ENCODE measurements around the gene NDE1.

NDE1 gene

GRCh38 chr16:15667091-15667742 is 17.2 kb downstream of the NDE1 start:
- TF ChIP-seq CTCF (IDR thresholded peaks at IDR 0.05; ENCODE audit: low read depth, low read length) (no peak), MAX (IDR thresholded peaks at IDR 0.05; ENCODE audit: low read depth, low read length) (no peak), MYC (IDR thresholded peaks at IDR 0.05; ENCODE audit: low read depth, low read length) (no peak), POLR2A (IDR thresholded peaks at IDR 0.05; ENCODE audit: extremely low read depth, insufficient read length) (no peak)
- H3K4me3 ChIP-seq (ENCODE audit: low read depth, low read length): no peak overlapping the region
- no peak for DNase-seq (ENCODE audit: low read depth)

- no peak overlapping the region for H3K4me3 ChIP-seq (ENCODE audit: low read depth, low read length)
- TF ChIP-seq POLR2A (IDR thresholded peaks at IDR 0.05; ENCODE audit: extremely low read depth, insufficient read length) (no peak), MYC (IDR thresholded peaks at IDR 0.05; ENCODE audit: low read depth, low read length) (no peak), MAX (IDR thresholded peaks at IDR 0.05; ENCODE audit: low read depth, low read length) (no peak), CTCF (IDR thresholded peaks at IDR 0.05; ENCODE audit: low read depth, low read length) (no peak)
- no peak for DNase-seq (ENCODE audit: low read depth)
Observed at GRCh38 chr16:15671530-15672117, 21.6 kb downstream of the NDE1 start.

GRCh38 chr16:15672127-15672513 is 22.1 kb downstream of the NDE1 start:
- DNase-seq (ENCODE audit: low read depth): peak; percentile 44
- H3K4me3 ChIP-seq (ENCODE audit: low read depth, low read length): peak overlapping the region; percentile 21

- peak overlapping the region; percentile 21 for H3K4me3 ChIP-seq (ENCODE audit: low read depth, low read length)
- peak; percentile 80; the same call in 1 of the 2 replicates for TF ChIP-seq MYC (IDR thresholded peaks at IDR 0.05; ENCODE audit: low read depth, low read length)
- no peak for TF ChIP-seq CTCF (IDR thresholded peaks at IDR 0.05; ENCODE audit: low read depth, low read length)
- TF ChIP-seq MAX (IDR thresholded peaks at IDR 0.05; ENCODE audit: low read depth, low read length): peak; percentile 73; the same call in 1 of the 2 replicates
- peak; percentile 50 for TF ChIP-seq POLR2A (IDR thresholded peaks at IDR 0.05; ENCODE audit: extremely low read depth, insufficient read length)
- DNase-seq (ENCODE audit: low read depth): peak; percentile 97
Observed at GRCh38 chr16:15672514-15673167, 22.6 kb downstream of the NDE1 start.

GRCh38 chr16:15674571-15674970 is 24.5 kb downstream of the NDE1 start:
- DNase-seq (ENCODE audit: low read depth): no peak
- no peak overlapping the region for H3K4me3 ChIP-seq (ENCODE audit: low read depth, low read length)
- no peak for TF ChIP-seq CTCF (IDR thresholded peaks at IDR 0.05; ENCODE audit: low read depth, low read length)
- no peak for TF ChIP-seq POLR2A (IDR thresholded peaks at IDR 0.05; ENCODE audit: extremely low read depth, insufficient read length)
- no peak for TF ChIP-seq MYC (IDR thresholded peaks at IDR 0.05; ENCODE audit: low read depth, low read length)
- TF ChIP-seq MAX (IDR thresholded peaks at IDR 0.05; ENCODE audit: low read depth, low read length): no peak

- TF ChIP-seq MYC (IDR thresholded peaks at IDR 0.05; ENCODE audit: low read depth, low read length) (no peak), CTCF (IDR thresholded peaks at IDR 0.05; ENCODE audit: low read depth, low read length) (no peak), POLR2A (IDR thresholded peaks at IDR 0.05; ENCODE audit: extremely low read depth, insufficient read length) (no peak), MAX (IDR thresholded peaks at IDR 0.05; ENCODE audit: low read depth, low read length) (no peak)
Observed at GRCh38 chr16:15676506-15676905, 26.5 kb downstream of the NDE1 start.

More at GRCh38 chr16:15676506-15676905, 26.5 kb downstream of the NDE1 start:
- no peak for DNase-seq (ENCODE audit: low read depth)
- no peak overlapping the region for H3K4me3 ChIP-seq (ENCODE audit: low read depth, low read length)
